NCI-H2081 (cell line): ENCODE measurements around the gene MCIDAS.
A peak's percentile ranks its signal among the peaks of the same experiment; 100 is the strongest.

Experiments
- DNase-seq, 2 experiments: peaks; one replicate each; lab custom pipeline; 2025; lab: John Stamatoyannopoulos, UW

MCIDAS gene

DNA sequence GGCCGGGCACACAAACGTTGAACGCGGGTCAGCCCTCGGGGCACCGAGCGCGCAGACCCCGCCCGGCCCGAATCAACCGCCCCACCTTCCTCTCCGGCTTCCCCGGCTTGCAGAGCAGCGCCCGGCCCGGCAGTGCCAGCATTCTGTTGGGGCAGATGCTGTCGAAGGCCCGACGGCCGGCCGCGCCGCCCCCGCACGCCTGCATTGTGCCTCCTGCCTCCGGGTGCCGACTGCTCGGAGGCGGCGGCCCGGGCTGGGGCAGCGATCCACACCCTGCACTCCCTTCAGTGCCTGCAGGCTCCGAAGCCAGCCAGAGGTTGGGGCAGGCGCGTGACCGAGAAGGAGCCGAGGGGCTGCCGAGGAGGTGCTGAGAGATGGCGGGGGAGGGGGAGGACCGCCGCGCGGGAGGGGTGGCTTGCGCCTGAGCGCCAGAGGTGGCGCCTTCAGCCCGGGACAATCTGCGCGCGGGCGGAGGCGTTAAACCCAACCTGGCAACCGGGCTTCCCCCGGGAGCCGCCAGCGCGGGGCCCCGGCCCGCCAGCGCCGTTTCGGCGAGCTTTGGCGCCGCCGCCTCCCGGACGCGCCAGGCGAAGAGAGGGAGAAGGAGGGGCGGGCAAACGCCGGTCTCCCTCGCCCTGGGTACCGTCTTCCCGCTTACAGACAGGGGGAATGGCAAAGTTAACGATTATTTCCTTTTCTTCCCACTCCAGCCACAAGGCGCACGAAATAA is at the start of gene MCIDAS:
Gene MCIDAS, minus strand, starts transcription at position 382 of the 730 bp plus-strand sequence. Its CDS starts 177 bp downstream, at position 205.
- DNase-seq = peak; percentile 33 to 42

DNA sequence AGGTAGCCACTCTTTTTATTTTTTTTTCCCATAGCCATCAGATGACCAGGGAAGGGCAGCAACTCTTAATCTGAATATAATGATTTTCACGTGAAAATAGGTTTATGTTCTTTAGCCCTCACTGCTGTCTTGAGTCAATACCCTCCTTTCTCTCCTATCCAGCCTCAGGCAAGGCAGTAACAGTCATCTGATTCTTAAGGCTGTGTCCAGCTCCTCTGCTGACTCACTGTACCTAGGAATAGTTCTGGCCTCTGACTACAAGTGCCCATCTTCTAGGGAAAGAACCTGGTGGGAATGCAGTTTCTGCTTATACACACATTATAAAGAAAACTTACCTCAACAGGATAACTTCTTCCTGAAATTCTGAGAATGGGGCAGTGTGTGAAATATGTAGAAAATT is 49.7 kb upstream of the MCIDAS start:
- no peak for DNase-seq

DNA sequence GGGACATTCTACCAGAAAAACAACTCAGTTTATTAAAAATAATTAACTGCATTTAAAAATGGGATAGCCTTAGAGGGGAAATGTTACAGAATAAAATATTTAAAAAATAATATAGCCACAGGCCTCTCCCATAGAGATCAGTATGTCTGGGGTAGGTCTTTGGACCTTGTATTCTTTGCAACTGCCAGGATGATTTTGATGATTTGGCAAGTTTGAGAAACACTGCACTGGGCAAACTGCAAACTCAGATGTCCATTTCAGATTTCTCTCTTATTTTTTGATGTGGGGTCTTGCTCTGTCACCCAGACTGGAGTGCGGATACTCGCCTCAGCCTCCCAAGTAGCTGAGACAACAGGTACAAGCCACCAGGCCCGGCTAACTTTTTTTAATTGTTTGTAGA is 31.2 kb upstream of the MCIDAS start:
- DNase-seq = no peak

DNA sequence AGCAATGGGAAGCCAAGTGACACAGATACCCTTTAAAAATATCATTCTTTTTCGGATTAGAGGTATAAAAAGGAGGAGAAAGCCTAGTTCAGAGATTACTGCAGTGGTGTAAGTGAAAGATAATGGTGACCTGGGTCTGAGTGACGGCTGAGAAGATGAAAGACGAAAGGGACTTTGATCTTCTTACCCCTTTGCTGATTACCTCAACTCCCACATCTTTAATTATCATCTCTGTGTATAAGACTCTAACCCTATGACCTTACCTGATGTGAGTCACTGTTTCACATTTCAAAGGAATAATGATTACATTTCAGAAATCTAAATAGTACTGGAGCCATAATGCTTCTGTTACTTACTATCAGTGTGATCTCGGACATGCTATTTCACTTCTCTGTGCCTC is 27.7 kb upstream of the MCIDAS start:
- no peak for DNase-seq

DNA sequence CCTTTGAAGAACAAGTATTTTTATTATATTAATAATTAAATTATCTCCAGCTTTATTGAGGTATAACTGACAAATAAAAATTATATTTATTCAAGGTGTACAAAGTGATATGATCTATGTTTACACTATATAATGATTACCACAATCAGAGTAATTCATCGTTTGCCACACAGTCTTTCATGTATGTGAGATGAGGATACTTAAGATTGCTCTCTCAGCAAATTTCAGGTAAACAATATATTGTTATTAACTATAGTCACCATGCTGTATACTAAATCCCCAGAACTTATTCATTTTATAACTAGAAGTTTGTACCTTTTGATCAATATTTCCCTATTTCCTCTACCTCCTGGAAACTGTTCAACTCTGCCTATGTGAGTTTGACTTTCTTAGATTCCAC is 22.9 kb upstream of the MCIDAS start:
- DNase-seq = no peak

DNA sequence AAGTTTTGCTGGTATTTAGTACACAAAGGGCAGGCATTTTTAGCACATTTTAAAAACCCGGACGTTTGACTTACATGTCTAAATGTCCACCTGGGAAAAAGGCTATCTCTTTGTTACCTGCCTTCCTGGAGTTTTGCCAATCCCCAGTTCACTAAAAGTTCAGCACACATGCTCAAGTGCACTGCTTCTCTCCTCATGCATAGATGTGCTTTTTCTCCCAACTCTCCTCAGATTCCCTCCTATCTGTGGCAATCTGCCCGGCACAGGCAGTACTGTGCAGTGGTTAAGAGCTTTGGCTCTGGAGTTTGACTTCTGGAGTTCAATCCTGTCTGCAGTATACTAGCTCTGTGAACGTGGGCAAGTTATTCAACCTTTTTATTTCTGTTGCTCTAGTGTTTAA is 14.6 kb upstream of the MCIDAS start:
- DNase-seq = peak in 1 of 2 experiments; percentile 17

DNA sequence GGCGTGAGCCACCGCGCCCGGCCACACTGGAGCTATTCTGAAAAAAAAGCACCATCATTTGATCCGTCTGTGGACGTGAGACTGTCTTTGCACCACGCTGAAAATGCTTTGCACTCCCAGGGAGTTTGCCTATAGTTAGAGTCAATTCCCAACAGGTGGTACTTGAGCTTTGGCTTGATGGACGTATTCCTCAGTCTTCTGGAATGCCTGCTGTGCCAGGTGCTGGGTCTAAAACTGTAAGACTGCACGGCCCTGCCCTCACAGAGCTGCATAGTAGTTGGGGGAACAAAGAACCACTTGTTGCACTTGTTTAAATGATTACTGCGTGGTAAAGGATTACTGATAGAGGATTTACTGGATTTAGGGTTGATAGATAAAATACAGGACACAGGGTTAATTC is 9.7 kb upstream of the MCIDAS start:
- no peak for DNase-seq

DNA sequence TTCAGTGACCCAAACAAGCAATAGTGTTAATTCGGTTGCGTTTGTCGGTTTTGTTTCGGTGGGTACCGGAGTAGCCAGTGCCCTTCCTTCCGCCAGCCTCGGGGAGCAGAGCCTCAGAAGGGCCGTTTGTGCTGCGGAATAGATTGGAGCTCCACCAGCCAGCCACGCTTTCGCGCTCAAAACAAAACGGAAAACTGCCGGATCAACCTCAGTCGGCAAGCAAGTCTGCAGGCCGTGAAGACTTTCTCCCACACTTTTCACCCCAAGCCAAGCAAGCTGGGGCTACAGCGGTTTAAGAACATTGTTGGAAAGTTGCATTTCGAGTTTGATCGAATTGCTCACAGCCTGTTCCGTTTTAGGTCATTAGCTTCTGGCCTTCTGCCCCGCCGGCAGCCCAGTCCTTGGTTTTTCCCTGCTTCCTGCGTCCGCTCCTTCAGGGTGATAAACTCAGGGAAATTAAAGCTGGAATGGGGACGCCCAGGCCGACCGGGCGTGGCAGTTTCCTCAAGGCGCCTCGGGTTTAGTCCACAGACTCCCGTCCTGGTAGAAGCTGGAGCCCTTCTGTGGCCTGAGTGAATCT is 7.1 kb upstream of the MCIDAS start:
- peak in 1 of 2 experiments; percentile 19 for DNase-seq

DNA sequence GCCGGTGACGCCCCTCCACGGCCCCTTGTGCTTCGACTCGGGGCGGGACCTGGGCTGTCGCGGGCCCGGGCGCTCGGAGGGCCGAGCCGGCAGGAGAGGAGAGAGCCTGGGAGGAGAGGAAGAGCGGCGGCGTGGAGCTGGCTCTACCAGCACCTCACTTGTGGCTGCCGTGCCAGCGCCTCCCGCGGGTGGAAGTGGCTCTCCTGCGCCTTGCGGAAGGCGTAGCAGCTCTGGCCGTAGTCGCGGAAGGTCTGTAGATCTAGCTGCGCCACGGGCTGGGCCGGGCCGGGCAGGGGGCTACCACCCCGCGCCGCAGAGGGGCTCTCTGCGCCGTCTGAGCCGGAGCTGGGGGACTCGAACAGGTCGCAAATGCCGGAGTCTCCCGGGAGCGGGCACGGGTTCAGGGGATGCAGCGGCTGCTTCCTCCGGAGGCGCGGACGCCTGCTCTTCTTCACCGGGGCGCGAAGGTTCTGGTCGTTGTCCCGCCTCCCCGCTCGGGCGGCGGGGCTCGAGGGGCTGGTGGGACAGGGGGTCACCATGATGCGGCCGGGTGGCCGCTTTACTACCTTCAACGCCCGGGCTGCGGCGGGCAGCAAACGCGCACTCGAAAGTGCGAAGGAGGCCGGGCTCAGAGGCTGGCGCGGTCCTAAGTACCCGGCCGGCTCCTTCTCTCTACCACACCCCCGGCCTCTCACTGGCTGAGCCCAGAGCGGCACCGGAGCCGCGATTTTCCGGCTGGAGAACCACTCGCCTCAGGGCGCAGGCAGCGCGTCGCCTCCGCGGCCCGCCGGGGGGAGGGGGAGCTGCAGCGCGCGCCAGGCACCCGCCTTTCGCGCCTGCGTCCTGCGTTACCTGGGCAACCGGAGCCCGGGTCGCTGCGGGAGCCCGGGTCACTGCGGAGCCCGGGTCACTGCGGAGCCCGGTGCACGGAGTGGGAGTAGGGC is 6.1 kb upstream of the MCIDAS start, which contains the start of gene CCNO:
Gene CCNO, minus strand, starts transcription at position 624 of the 944 bp plus-strand sequence. Its CDS starts 85 bp downstream, at position 539.
- peak; percentile 79 to 86 for DNase-seq

DNA sequence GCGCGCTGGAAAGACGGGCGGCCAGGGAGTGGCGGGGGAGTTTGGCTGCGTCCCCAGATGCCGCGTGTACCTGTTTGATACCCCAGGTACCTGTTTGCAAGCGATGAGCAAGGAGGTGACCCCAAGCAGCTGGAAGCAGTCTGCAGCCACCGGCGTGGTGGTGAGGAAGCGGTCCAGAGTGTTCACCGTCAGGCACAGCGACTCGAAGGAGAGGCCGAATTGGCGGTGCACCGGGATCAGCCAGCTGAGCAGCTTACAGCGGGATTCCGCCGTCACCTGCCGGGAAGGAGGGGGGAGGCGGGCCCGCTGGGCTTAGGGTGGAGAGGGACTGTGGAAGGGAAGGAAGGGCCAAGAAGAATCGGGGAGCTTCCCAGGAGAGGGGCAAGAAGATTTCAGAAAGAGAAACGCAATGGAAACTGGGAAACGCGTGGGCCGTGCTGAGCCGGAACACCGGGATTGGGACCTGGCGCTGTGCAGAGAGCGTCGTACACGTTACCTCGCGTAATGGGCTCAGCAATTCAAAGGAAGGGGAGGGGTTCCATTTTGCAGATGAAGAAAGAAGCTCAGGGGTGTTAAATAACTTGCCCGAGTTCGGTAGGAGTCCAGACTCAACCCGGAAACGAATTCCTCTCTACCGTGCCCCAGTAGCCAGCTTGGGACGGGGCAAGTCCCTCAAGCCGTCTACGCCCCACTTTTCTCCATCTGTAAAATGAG is 5.3 kb upstream of the MCIDAS start:
- peak; percentile 24 to 30 for DNase-seq

DNA sequence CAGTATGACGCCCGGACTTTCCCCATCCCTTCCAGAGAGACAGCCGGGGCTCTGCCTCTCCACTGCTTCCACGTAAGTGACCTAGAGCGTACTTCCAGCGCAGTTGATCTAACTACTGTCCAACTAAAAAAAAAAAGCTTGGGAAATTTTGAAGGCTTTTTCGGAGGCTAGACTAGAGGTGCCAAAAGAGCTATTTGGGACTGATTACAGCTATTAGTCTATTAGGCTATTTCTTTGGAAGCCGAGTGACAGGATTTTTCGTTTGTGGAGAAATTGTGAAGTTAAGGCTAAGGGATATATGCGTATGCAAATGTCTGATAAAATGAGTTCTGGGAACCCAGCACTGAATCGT is 4.8 kb upstream of the MCIDAS start:
- DNase-seq = no peak

DNA sequence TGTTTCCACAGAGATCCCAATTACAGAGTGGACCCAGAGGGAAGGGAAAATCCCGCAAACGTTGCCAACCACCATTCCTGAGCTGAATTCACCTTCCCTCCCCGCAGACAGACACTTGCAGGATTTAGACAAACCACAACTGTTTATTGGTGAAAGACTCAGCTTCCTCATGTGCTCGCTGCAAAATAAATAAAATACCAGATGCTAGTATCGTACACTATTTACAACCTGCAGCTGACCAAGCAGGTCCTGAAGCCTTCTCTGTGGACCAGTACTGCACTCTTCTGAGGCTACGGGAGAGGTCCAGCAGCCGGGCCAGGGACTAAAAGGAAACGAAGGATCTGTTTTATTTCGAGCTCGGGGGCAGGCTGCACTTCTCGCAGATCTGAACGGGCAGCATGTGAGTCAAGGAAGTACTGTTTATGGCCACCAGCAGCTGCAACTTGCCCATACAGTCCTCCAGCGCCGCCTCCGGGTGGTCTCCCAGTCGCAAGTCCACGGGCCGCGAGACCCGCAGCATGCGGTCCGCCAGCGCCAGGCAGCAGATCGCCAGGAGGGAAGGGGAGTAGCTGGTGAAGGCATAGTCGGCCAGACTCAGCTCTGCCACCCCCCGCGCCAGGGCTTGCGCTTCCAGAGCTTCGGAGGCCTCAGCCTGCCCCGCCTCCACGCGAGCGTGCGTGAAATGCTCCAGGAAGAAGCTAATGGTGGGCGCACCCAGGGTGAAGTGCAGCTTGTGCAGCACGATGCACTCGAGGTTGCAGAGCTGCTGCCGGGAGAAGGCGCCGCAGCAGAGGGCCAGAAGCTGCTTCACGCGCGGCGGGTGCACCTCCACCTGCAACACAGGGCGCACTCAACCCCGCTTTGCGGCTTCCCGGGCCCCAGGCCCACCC is 4.2 kb upstream of the MCIDAS start:
- DNase-seq = peak in 1 of 2 experiments; percentile 9

DNA sequence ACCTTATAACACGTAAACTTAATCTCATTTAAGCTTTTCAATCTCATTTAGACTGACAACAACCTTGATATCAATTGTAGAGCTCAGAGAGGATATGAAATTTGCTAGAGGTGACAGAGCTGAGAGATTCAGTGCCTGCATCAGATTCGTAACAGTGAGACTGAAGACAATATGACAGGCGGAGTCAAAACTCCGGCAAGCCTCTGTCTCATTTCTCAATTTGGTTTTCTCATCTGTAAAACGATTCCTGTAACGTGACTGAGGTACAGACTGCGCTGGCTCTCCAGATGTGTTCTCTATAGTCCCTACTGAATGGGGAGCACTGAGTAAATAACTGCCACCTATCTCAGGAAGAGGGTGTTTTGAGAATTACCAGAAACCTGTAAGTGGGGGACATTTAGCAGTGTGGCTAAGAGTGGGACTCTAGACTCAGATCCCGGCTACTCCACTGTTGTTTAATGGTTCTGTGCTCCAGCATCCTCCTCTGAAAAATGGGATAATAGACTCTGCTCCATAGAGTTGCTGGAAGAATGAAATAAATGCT is 3.0 kb upstream of the MCIDAS start:
- DNase-seq = no peak

DNA sequence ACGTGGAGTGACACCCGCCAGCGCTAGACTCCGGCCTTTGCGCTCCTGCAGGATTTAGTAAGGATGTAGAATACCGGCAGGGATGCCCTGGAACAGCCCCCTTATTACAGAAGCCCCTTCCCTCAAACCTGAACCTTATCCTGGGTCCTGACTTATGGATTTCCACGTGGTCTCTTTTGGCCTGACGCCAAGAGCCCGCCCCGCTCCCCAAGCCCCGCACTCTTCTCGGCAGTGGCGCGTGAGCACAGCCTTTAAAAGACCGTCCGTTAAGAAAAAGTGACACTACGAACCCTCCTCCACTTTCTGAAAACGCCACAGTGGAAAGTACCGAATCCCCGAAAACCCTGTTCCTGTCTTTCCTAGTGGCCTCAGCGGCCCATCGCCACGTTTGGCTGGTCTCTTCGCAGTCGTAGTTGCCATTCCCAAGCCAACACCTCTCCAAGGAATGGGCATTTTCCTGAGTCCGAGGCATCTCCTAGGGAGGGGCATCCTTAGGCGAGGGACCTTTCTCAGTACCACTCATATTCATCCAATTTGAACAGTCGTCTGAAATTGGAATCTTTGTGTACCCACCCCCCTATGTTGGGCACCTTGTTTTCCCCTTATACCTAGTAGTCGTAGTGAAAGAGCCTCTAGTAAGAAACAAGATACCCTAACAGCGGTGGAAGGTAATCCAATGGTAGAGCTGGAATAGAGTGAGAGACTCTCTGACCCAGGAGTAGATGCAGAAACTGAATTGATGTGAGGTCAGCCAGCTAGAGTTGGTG is 732 bp upstream of the MCIDAS start:
- no peak for DNase-seq

DNA sequence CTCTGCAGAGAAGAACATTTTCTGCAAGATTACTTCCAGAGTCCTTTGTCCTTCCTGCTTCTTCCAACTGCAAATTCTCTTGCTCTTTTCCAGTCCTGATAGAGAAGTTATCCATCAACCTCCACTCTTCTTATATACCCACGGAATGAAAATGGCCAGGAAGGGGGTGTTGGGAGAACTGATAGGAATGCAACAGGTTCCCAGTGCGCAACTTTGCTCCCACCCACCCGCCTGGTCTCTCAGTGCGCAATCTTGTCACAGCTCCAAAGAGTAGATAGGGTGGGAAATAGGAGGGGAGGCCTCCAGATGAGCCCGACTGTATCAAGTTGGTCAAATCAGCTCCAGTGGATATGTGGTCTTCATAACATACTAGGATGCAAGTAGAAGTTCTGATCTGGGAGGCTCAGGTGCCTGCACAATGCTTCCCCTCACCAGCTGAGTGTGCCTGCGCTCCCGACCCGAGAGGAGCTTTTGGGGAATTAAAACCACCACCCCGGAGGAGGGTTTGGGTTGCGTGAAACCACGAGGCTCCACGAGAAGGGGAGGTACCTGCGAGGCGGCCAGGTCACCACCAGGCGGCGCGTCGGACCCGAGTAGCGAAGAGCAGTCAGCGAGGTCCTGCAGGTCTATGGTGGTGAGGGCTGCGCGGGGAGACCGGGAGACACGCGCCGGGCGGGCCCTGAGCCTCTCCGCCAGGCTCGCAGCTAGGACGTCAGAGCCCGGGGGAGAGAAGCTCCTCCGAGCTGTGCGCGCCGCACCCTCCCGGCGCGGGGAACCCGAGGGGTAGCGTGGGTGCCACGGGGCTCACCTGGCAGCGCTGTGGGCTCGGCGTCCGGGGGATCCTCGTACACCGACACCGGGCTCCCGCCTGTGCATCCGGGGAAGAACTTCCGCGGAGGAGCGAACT is 835 bp downstream of the MCIDAS start:
- DNase-seq = peak; percentile 75 to 81

DNA sequence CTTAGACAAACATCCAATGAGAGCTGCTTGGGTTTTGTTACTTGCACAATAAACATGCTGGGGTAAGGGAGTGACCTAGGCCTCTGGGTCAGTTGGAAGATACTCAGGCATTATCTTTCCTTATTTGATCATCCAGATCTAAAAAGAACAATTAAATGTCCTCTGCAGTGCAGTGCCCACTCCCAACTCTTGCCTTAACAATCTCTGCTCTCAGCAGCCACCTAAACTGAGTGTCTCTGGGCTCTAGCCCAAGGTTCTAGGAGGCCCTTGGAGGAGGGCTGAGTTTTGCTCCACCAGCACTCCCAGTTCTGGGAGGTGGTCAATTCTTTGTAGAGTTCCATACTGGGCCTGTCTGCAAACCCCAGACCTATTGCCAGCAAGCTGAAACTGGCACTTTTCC is 1.8 kb downstream of the MCIDAS start:
- no peak for DNase-seq

DNA sequence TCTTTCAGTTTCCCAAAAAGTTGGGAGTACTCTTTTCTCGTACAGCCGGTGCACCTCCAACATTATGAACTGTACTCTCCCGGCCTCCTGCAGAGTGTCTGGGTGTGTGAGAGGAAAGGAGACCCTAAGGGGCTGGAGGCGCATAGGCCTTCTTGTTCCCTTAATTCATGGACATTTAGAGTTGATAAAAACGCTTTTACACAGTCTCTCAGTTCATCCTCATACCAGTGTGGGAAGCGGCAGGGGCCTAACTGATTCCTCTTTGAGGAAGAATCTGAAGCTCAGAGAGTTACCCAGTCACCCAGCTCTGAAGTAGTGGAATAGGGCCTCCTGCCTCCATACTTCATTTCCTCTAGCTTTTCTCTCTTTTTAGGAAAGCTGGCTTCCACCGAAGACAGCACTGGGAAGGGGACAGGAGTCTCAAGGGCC is 3.3 kb downstream of the MCIDAS start:
- DNase-seq = no peak

DNA sequence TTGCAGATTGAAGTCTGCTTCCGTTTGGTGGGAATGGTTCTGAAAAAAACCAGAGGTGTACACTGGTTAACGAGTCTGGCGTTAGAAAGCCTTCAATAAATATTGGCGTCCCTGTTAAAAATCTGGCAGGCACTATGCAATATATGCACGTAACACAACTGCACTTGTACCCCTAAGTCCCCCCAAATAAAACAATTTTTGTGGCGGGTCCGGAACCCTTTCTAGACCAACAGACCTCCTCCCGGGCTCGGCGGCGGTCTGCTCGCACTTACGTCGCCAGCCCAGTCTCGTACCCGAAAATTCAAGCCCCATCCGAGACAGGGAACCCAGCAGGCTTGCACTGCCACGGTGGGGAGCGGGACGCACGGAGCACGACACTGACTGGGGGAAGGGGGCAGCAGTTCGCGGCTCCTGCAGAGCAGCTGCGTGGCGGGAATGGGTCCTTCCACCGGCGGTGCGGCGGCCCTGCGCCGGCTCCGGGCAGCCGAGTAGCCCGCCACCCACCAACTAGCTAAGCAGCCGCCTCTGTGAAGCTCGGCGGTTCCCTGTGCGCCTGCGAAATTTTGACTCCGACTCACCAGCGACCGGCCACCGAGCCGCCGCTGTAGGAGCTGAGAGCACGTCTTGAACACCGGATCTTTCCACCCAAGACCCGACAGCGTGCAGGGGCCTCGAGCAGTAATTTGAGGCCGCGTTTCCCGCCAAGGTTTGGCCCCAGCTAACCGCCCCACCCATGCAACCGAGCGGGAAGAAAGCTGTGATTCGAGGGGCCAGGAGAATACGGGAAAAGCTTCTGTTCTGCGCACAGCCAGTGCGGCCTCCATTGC is 3.9 kb downstream of the MCIDAS start:
- DNase-seq = no peak
